IPS-18a (cell line): ENCODE data around the gene PFN1.

Source experiments
- H3K27ac ChIP-seq: one replicate; pipeline ENCODE4 v1.5.1; 2013; ENCODE audit warnings: low read length
- H3K27me3 ChIP-seq: one replicate; pipeline ENCODE4 v1.6.1; 2013; ENCODE audit warnings: mild to moderate bottlenecking, low read length; ENCODE audit not compliant: control insufficient read depth, insufficient read depth
- H3K36me3 ChIP-seq: one replicate; pipeline ENCODE4 v1.6.1; 2013; ENCODE audit warnings: low read depth, low read length; ENCODE audit not compliant: control insufficient read depth
- H3K4me1 ChIP-seq: one replicate; pipeline ENCODE4 v1.6.1; 2013; ENCODE audit warnings: low read depth, low read length; ENCODE audit not compliant: control insufficient read depth
- H3K4me3 ChIP-seq: one replicate; pipeline ENCODE4 v1.5.1; 2013; ENCODE audit warnings: low read length
- H3K9ac ChIP-seq: one replicate; pipeline ENCODE4 v1.6.1; 2013; ENCODE audit warnings: mild to moderate bottlenecking, low read length, moderate library complexity
- H3K9me3 ChIP-seq: one replicate; pipeline ENCODE4 v1.6.1; 2013; ENCODE audit warnings: low read depth, low read length; ENCODE audit not compliant: control insufficient read depth

Gene PFN1

GRCh38 chr17:4897198-4897687, 51.1 kb downstream of the PFN1 start:
- Histone ChIP-seq H3K4me1 (no peaks in the 10 kb centered on the region), H3K4me3 (no peak overlapping the region)

GRCh38 chr17:4896332-4897197, 51.8 kb downstream of the PFN1 start:
- Histone ChIP-seq H3K27me3 (no peaks in the 10 kb centered on the region), H3K27ac (no peak overlapping the region), H3K9ac (no peak overlapping the region), H3K4me3 (no peak overlapping the region), H3K36me3 (peaks cover 14% of the 10 kb centered on the region), H3K4me1 (no peaks in the 10 kb centered on the region), H3K9me3 (no peaks in the 10 kb centered on the region)

More at GRCh38 chr17:4897198-4897687, 51.1 kb downstream of the PFN1 start:
- Histone ChIP-seq H3K9me3 (no peaks in the 10 kb centered on the region), H3K36me3 (peaks cover 14% of the 10 kb centered on the region), H3K27me3 (no peaks in the 10 kb centered on the region), H3K9ac (no peak overlapping the region), H3K27ac (no peak overlapping the region)

GRCh38 chr17:4895657-4896331, 52.5 kb downstream of the PFN1 start:
- peaks cover 20% of the 10 kb centered on the region for H3K36me3 ChIP-seq
- H3K4me3 ChIP-seq = no peak overlapping the region
- no peaks in the 10 kb centered on the region for H3K9me3 ChIP-seq
- H3K9ac ChIP-seq = no peak overlapping the region
- no peaks in the 10 kb centered on the region for H3K27me3 ChIP-seq
- no peak overlapping the region for H3K27ac ChIP-seq
- H3K4me1 ChIP-seq = no peaks in the 10 kb centered on the region
